SK-N-SH (cell line): ENCODE measurements around the gene PPP3R1.

Experiments
- MEF2A ChIP-seq: IDR thresholded peaks from 2 replicates; pipeline ENCODE4 v1.4.0; 2012; ENCODE audit warnings: low read depth, borderline replicate concordance
- NRF1 ChIP-seq: IDR thresholded peaks from 2 replicates; pipeline ENCODE4 v1.6.1; 2012; ENCODE audit warnings: low read depth, mild to moderate bottlenecking, low read length
- TF ChIP-seq, protein P1 (sequence below): fragments of 200-600 bp; sonication (generic); IDR thresholded peaks from 2 replicates; pipeline ENCODE4 v1.6.1; 2017; ENCODE audit warnings: antibody characterized with exemption, mild to moderate bottlenecking, moderate library complexity
- TF ChIP-seq, protein P2 (sequence below): IDR thresholded peaks from 2 replicates; pipeline ENCODE4 v1.4.0; 2012; ENCODE audit warnings: low read depth
- TF ChIP-seq, protein P3 (sequence below): fragments of 150-350 bp; IDR thresholded peaks from 2 replicates; pipeline ENCODE4 v1.6.1; 2017; ENCODE audit warnings: antibody characterized with exemption, low read length, low read depth, borderline replicate concordance

DNA sequence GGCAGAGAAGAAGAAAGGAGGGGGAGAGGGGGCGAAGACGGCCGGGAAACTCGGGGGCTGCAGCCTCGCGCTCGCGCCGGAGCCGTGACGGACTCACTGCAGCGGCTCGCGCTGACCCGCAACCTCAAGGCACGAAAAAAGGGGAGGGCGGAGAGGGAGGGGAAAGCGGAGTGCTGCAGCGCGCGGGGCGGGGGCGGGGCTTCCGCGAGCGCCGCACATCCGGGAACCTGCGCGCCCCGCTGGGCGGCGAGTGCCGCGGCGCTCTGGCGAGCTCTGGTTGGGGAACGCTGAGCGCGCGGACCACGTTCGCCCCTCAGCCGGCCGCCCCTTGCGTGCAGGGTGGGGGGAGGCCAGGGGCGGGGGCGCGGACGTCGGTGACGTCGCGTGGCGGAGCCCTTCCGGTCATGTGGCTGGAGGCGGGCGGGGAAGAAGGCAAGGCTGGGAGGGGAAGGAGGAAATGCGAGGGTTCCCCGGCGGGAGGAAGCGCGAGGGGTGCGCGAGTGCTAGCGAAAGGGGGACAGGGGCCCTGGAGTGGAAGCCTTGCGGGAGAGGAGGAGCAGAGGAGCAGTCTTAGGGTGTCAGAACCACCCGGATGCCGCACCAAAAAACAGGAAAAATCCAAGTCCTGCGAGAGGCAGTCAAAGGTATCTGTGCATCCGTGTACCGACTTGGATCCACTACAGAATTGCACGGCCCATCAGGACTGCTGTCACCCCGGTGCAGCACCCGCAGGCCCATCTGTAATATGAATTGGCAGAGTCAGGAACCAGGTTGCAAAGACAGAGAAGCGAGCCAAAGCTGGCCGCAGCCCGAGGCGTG is at the start of gene PPP3R1:
- no peak; the same call in 1 of the 2 replicates for TF ChIP-seq MEF2A
- TF ChIP-seq, protein P1, sequence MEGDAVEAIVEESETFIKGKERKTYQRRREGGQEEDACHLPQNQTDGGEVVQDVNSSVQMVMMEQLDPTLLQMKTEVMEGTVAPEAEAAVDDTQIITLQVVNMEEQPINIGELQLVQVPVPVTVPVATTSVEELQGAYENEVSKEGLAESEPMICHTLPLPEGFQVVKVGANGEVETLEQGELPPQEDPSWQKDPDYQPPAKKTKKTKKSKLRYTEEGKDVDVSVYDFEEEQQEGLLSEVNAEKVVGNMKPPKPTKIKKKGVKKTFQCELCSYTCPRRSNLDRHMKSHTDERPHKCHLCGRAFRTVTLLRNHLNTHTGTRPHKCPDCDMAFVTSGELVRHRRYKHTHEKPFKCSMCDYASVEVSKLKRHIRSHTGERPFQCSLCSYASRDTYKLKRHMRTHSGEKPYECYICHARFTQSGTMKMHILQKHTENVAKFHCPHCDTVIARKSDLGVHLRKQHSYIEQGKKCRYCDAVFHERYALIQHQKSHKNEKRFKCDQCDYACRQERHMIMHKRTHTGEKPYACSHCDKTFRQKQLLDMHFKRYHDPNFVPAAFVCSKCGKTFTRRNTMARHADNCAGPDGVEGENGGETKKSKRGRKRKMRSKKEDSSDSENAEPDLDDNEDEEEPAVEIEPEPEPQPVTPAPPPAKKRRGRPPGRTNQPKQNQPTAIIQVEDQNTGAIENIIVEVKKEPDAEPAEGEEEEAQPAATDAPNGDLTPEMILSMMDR, result no peak
- TF ChIP-seq NRF1, result 0 out of 2 replicates have a peak, but pooled peaks have one; percentile 36
- TF ChIP-seq, protein P2, sequence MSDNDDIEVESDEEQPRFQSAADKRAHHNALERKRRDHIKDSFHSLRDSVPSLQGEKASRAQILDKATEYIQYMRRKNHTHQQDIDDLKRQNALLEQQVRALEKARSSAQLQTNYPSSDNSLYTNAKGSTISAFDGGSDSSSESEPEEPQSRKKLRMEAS, result peak; percentile 92
- TF ChIP-seq, protein P3, sequence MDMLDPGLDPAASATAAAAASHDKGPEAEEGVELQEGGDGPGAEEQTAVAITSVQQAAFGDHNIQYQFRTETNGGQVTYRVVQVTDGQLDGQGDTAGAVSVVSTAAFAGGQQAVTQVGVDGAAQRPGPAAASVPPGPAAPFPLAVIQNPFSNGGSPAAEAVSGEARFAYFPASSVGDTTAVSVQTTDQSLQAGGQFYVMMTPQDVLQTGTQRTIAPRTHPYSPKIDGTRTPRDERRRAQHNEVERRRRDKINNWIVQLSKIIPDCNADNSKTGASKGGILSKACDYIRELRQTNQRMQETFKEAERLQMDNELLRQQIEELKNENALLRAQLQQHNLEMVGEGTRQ, result peak; percentile 71; the same call in 1 of the 2 replicates
